AG10803 (cell line): ENCODE results near the gene HDAC1.

Experiments
- DNase-seq: peaks from one replicate; pipeline ENCODE4 v3.0.0; 2010; ENCODE audit warnings: low read depth
- H3K4me3 ChIP-seq: 2 replicates; pipeline ENCODE4 v1.5.1; 2011; ENCODE audit warnings: mild to moderate bottlenecking, low read length, control low read depth
- CTCF ChIP-seq: conservative IDR thresholded peaks from 2 replicates; pipeline ENCODE4 v1.5.1; 2011; ENCODE audit warnings: mild to moderate bottlenecking, low read length, control low read depth, inconsistent platforms

Gene HDAC1

GRCh38 chr1:32341971-32342370 lies 50.1 kb downstream of the HDAC1 start:
- DNase-seq = no peak
- no peak for TF ChIP-seq CTCF
- no peak overlapping the region for H3K4me3 ChIP-seq

- no peak for DNase-seq
- TF ChIP-seq CTCF = no peak
- no peak overlapping the region for H3K4me3 ChIP-seq
Observed at GRCh38 chr1:32342704-32343103, 50.8 kb downstream of the HDAC1 start.

GRCh38 chr1:32345289-32345827 lies 53.5 kb downstream of the HDAC1 start:
- no peak for DNase-seq
- no peak overlapping the region for H3K4me3 ChIP-seq
- no peak for TF ChIP-seq CTCF

GRCh38 chr1:32346532-32347157 lies 54.8 kb downstream of the HDAC1 start:
- no peak overlapping the region for H3K4me3 ChIP-seq
- DNase-seq = no peak
- TF ChIP-seq CTCF = no peak

- no peak for TF ChIP-seq CTCF
- DNase-seq = peak; percentile 18
- H3K4me3 ChIP-seq = no peak overlapping the region
Observed at GRCh38 chr1:32349211-32349708, 57.4 kb downstream of the HDAC1 start.

- peak; percentile 57 for TF ChIP-seq CTCF
- H3K4me3 ChIP-seq = peak overlapping the region; percentile 75
- DNase-seq = peak; percentile 58
Observed at GRCh38 chr1:32350785-32351398, 59.0 kb downstream of the HDAC1 start.
